Adrenal gland (tissue), 5 donors: ENCODE measurements around the gene PRKCQ.

Source experiments
- CTCF ChIP-seq, 6 experiments: fragments of 450-650 bp in 4 of 6; fragments of 200-600 bp in 2 of 6; sonication (generic) in 1 of 6; IDR thresholded peaks; 1 replicate in 5 of 6; 2 replicates in 1 of 6; pipeline versions ENCODE4 v1.5.1 to v1.8.0; 2016 to 2021; ENCODE audit warnings: antibody characterized with exemption in 6 of 6, mild to moderate bottlenecking in 2 of 6, moderate library complexity in 1 of 6
- POLR2A ChIP-seq, 2 donors: fragments of 450-650 bp; IDR thresholded peaks; one replicate each; pipeline ENCODE4 v1.6.1; 2017; ENCODE audit warnings: antibody characterized with exemption in 2 of 2, mild to moderate bottlenecking in 2 of 2, moderate library complexity in 1 of 2
- donor health status: DM: no; HTN: no; CAD: no.

GRCh38 chr10:6592080-6592479, 12.0 kb upstream of the PRKCQ start:
- TF ChIP-seq POLR2A (IDR thresholded peaks at IDR 0.05) (no peak), CTCF (IDR thresholded peaks at IDR 0.05) (no peak)
